Breast epithelium (tissue), 4 donors: ENCODE data around the gene C11orf52. TPM values are rescaled to one million over a fixed set of nuclear protein-coding genes. Genes with fewer than 3 reads are reported as not detected.

ENCODE experiments used
- DNase-seq, 2 donors: peaks; one replicate each; pipeline ENCODE4 v3.0.0-alpha.2; 2019; ENCODE audit warnings: low spot score in 2 of 2
- H3K27ac ChIP-seq, 2 donors: fragments of 200-600 bp; sonication (generic) in 1 of 2; one replicate each; pipeline ENCODE4 v1.5.1; 2016 to 2019; ENCODE audit warnings: mild to moderate bottlenecking in 1 of 2
- H3K27me3 ChIP-seq, 2 donors: fragments of 200-600 bp; sonication (generic) in 1 of 2; one replicate each; pipeline versions ENCODE4 v1.5.1 to v1.6.0; 2017 to 2019; ENCODE audit warnings: control low read depth in 1 of 2, mild to moderate bottlenecking in 1 of 2
- H3K36me3 ChIP-seq: fragments of 200-600 bp; one replicate; pipeline ENCODE4 v1.5.1; 2019
- H3K4me1 ChIP-seq, 2 donors: fragments of 200-600 bp; sonication (generic); one replicate each; pipeline ENCODE4 v1.5.1; 2016 to 2019; ENCODE audit warnings: control low read depth in 1 of 2
- H3K4me3 ChIP-seq, 3 donors: fragments of 200-600 bp; sonication (generic); 1 replicate in 2 of 3; 2 replicates in 1 of 3; pipeline ENCODE4 v1.5.1; 2016 to 2019; ENCODE audit warnings: mild to moderate bottlenecking in 3 of 3, moderate library complexity in 2 of 3
- H3K9me3 ChIP-seq, 2 donors: fragments of 200-600 bp; sonication (generic) in 1 of 2; one replicate each; pipeline ENCODE4 v1.5.1; 2016 to 2019; ENCODE audit warnings: control low read depth in 1 of 2
- POLR2A ChIP-seq: fragments of 450-650 bp; IDR thresholded peaks from one replicate; pipeline ENCODE4 v1.6.1; 2016; ENCODE audit warnings: antibody characterized with exemption, mild to moderate bottlenecking, moderate library complexity
- POLR2AphosphoS5 ChIP-seq, 3 donors: sonication (generic); formaldehyde crosslinking; IDR thresholded peaks; one replicate each; pipeline ENCODE4 v1.6.1; 2017; ENCODE audit warnings: antibody characterized with exemption in 3 of 3
- intact Hi-C: fragments of 100-400 bp; cut with DNase I; formaldehyde crosslinking; loops from one replicate; pipeline ENCODE4 v1.15.1; 2023; ENCODE audit warnings: low total_unique reads
- total RNA-seq, 3 donors: library from RNA; depleted of rRNA; stranded (reverse); fragments of >200 nt; gene quantifications; one replicate each; pipeline ENCODE4 v1.1.0, GENCODE V29; 2016
- TF ChIP-seq, protein P1 (sequence below), 3 donors: fragments of 450-650 bp; IDR thresholded peaks; one replicate each; pipeline ENCODE4 v1.5.1; 2016 to 2017; ENCODE audit warnings: antibody characterized with exemption in 3 of 3, mild to moderate bottlenecking in 3 of 3, moderate library complexity in 3 of 3

C11orf52 gene
- total RNA-seq, 3 donors from 2014 or later: 7.5 to 40.5 (median 19.0) TPM

GRCh38 chr11:111961389-111962300 is 42.9 kb downstream of the C11orf52 start:
- intact Hi-C loops: no loop called here
- Histone ChIP-seq H3K27ac (no peak overlapping the region), H3K27me3 (no peaks in the 10 kb centered on the region), H3K36me3 (no peaks in the 10 kb centered on the region), H3K9me3 (no peaks in the 10 kb centered on the region), H3K4me1 (no peaks in the 10 kb centered on the region), H3K4me3 (no peak overlapping the region)
- DNase-seq: no peak
- TF ChIP-seq, protein P1, sequence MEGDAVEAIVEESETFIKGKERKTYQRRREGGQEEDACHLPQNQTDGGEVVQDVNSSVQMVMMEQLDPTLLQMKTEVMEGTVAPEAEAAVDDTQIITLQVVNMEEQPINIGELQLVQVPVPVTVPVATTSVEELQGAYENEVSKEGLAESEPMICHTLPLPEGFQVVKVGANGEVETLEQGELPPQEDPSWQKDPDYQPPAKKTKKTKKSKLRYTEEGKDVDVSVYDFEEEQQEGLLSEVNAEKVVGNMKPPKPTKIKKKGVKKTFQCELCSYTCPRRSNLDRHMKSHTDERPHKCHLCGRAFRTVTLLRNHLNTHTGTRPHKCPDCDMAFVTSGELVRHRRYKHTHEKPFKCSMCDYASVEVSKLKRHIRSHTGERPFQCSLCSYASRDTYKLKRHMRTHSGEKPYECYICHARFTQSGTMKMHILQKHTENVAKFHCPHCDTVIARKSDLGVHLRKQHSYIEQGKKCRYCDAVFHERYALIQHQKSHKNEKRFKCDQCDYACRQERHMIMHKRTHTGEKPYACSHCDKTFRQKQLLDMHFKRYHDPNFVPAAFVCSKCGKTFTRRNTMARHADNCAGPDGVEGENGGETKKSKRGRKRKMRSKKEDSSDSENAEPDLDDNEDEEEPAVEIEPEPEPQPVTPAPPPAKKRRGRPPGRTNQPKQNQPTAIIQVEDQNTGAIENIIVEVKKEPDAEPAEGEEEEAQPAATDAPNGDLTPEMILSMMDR (IDR thresholded peaks at IDR 0.05): no peak
- TF ChIP-seq POLR2A: no peak
- TF ChIP-seq POLR2AphosphoS5 (IDR thresholded peaks at IDR 0.05): no peak

DNA sequence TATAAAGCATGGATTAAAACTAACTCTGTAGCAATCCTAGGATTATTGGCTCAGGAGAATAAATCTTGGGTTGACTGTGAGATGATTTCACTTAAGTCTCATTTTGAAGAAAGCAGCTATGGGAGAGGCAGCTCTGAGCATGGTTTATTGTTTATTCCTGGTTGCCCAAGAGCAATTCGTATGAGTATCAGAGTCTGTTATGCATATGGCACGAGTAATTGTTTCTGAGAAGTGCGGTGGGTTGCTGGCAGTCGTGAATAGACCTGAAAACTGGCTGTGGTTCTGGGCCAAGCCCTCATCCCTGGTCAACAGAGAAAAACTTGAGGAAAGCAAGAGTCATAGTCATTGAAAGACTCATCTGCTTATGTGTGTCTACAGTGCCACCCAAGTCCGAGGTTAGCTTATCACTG is 45.2 kb downstream of the C11orf52 start:
- Histone ChIP-seq H3K27me3 (no peaks in the 10 kb centered on the region), H3K4me3 (no peak overlapping the region), H3K27ac (no peak overlapping the region), H3K36me3 (no peaks in the 10 kb centered on the region), H3K9me3 (no peaks in the 10 kb centered on the region), H3K4me1 (no peaks in the 10 kb centered on the region)
- no peak for TF ChIP-seq POLR2A
- TF ChIP-seq POLR2AphosphoS5 (IDR thresholded peaks at IDR 0.05): no peak
- TF ChIP-seq, protein P1 (IDR thresholded peaks at IDR 0.05): no peak
- no peak for DNase-seq
- intact Hi-C loops: no loop called here

DNA sequence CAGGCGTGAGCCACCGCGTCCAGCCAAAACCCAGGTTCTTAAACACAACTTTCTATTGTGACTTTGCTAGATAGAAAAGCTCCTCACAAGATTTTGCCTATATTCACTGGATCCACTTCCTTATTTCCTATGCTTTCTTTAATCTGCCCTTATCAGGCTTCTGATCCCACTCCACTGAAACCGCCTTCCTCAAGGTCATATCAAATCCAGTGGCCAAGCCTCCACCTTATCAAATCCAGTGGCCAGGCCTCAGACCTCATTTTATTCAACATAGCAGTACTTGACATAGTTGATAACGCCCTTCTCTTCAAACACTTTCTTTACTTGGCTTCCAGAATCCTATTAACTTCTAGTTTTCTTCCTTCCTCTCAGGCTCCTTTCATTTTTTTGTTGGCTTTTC is 48.0 kb downstream of the C11orf52 start:
- H3K27ac ChIP-seq: no peak overlapping the region
- intact Hi-C loops: no loop called here
- H3K4me1 ChIP-seq: no peaks in the 10 kb centered on the region
- no peaks in the 10 kb centered on the region for H3K36me3 ChIP-seq
- no peak overlapping the region for H3K4me3 ChIP-seq
- no peak for DNase-seq
- H3K9me3 ChIP-seq: no peaks in the 10 kb centered on the region
- TF ChIP-seq, protein P1 (IDR thresholded peaks at IDR 0.05): no peak
- TF ChIP-seq POLR2A: no peak
- no peak for TF ChIP-seq POLR2AphosphoS5 (IDR thresholded peaks at IDR 0.05)
- no peaks in the 10 kb centered on the region for H3K27me3 ChIP-seq

GRCh38 chr11:111967649-111968048 is 48.9 kb downstream of the C11orf52 start:
- intact Hi-C loops: no loop called here
- no peaks in the 10 kb centered on the region for H3K36me3 ChIP-seq
- no peaks in the 10 kb centered on the region for H3K4me1 ChIP-seq
- H3K9me3 ChIP-seq: no peaks in the 10 kb centered on the region
- no peak for TF ChIP-seq POLR2A
- TF ChIP-seq, protein P1 (IDR thresholded peaks at IDR 0.05): no peak
- no peak for TF ChIP-seq POLR2AphosphoS5 (IDR thresholded peaks at IDR 0.05)
- DNase-seq: no peak
- H3K27me3 ChIP-seq: no peaks in the 10 kb centered on the region
- H3K4me3 ChIP-seq: no peak overlapping the region
- no peak overlapping the region for H3K27ac ChIP-seq

DNA sequence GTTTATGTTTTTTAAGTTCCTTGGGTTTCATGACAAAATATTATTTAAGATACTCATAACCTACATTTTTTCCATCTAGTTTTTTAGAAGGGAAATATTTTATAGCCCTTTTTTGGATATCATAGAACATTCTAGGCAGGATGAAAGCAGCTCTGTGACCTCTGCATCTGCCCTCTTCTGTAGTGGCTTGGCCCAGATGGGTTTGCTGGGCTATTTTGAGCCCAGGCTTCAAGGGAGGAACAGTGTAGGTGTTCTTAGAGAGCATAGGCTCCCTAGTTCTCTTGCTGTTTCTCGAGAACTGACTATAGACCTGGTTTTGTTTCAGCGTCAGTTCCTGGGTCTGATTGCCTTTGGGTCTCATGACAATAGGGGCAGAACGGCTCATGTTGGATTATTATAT is 50.6 kb downstream of the C11orf52 start:
- Histone ChIP-seq H3K27me3 (no peaks in the 10 kb centered on the region), H3K9me3 (no peaks in the 10 kb centered on the region), H3K4me1 (no peaks in the 10 kb centered on the region), H3K27ac (no peak overlapping the region), H3K4me3 (no peak overlapping the region), H3K36me3 (no peaks in the 10 kb centered on the region)
- DNase-seq: no peak
- TF ChIP-seq POLR2A (no peak), POLR2AphosphoS5 (IDR thresholded peaks at IDR 0.05) (no peak)
- TF ChIP-seq, protein P1 (IDR thresholded peaks at IDR 0.05): no peak
- intact Hi-C loops: no loop called here
